WTC11 (cell line): ENCODE measurements around the gene TLCD3B. TPM values are rescaled to one million over a fixed set of nuclear protein-coding genes. Genes with fewer than 3 reads are reported as not detected.

Experiments
- ATAC-seq: fragments of 200-7000 bp; cut with Tn5 transposase; 2 replicates; pipeline ENCODE4 v1.10.0; 2021; ENCODE audit warnings: mild to moderate bottlenecking, moderate library complexity
- CTCF ChIA-PET: fragments of 300-600 bp; sonication (Branson Sonifier 250); formaldehyde crosslinking; loops from one replicate; lab custom pipeline; 2021; ENCODE audit warnings: antibody characterized with exemption; lab: Charles Lee
- POLR2A ChIA-PET: fragments of 350-600 bp; sonication (Branson Sonifier 250); formaldehyde crosslinking; loops from one replicate; lab custom pipeline; 2021; ENCODE audit warnings: antibody characterized with exemption; lab: Charles Lee
- DNase-seq: peaks from one replicate; pipeline ENCODE4 v3.0.0; 2021; ENCODE audit warnings: low spot score
- H3K27ac Mint-ChIP-seq: 2 replicates; pipeline ENCODE4 v1.8.0; 2021; ENCODE audit warnings: mixed read lengths
- H3K27me3 Mint-ChIP-seq: 2 replicates; pipeline ENCODE4 v1.8.0; 2021; ENCODE audit warnings: low read depth, mild to moderate bottlenecking, moderate library complexity, mixed read lengths
- H3K36me3 Mint-ChIP-seq: 2 replicates; pipeline ENCODE4 v1.8.0; 2021; ENCODE audit warnings: mixed read lengths
- H3K4me1 Mint-ChIP-seq: 2 replicates; pipeline ENCODE4 v1.8.0; 2022; ENCODE audit warnings: mixed read lengths
- H3K4me3 Mint-ChIP-seq: 2 replicates; pipeline ENCODE4 v1.8.0; 2021; ENCODE audit warnings: mild to moderate bottlenecking, moderate library complexity, mixed read lengths
- H3K9me3 Mint-ChIP-seq: 2 replicates; pipeline ENCODE4 v1.8.0; 2021; ENCODE audit warnings: mixed read lengths
- ATF2 ChIP-seq: sonication (generic); formaldehyde crosslinking; IDR thresholded peaks from 2 replicates; pipeline ENCODE4 v1.8.1; 2022; ENCODE audit warnings: low read depth, missing genetic modification reagents, borderline replicate concordance
- CREM ChIP-seq: sonication (generic); formaldehyde crosslinking; IDR thresholded peaks from 2 replicates; pipeline ENCODE4 v1.8.1; 2022; ENCODE audit warnings: mild to moderate bottlenecking, missing genetic modification reagents, moderate library complexity
- EMX1 ChIP-seq: fragments of 250-450 bp; sonication (Bioruptor Pico); IDR thresholded peaks from 2 replicates; pipeline ENCODE4 v1.8.0; 2021; ENCODE audit warnings: mild to moderate bottlenecking
- HMGA2 ChIP-seq: fragments of 250-450 bp; sonication (Bioruptor Pico); IDR thresholded peaks from 2 replicates; pipeline ENCODE4 v1.4.0; 2021; ENCODE audit warnings: mild to moderate bottlenecking, moderate library complexity
- IRF1 ChIP-seq: sonication (generic); formaldehyde crosslinking; IDR thresholded peaks from 2 replicates; pipeline ENCODE4 v1.8.0; 2023; ENCODE audit warnings: missing genetic modification reagents
- KAT7 ChIP-seq: sonication (generic); formaldehyde crosslinking; IDR thresholded peaks from 2 replicates; pipeline ENCODE4 v1.8.1; 2023; ENCODE audit warnings: missing genetic modification reagents, mild to moderate bottlenecking, borderline replicate concordance
- MAX ChIP-seq: sonication (generic); formaldehyde crosslinking; IDR thresholded peaks from 2 replicates; pipeline ENCODE4 v1.8.0; 2022; ENCODE audit warnings: mild to moderate bottlenecking, missing genetic modification reagents
- MXD4 ChIP-seq: fragments of 250-450 bp; sonication (Bioruptor Pico); IDR thresholded peaks from 2 replicates; pipeline ENCODE4 v1.8.0; 2021; ENCODE audit warnings: mild to moderate bottlenecking, moderate library complexity, borderline replicate concordance
- NFATC4 ChIP-seq: fragments of 250-450 bp; sonication (Bioruptor Pico); IDR thresholded peaks from 2 replicates; pipeline ENCODE4 v1.9.0; 2021; ENCODE audit warnings: mild to moderate bottlenecking
- NR3C1 ChIP-seq: sonication (generic); formaldehyde crosslinking; conservative IDR thresholded peaks from 2 replicates; pipeline ENCODE4 v1.8.1; 2023; ENCODE audit warnings: low read depth, mild to moderate bottlenecking, missing genetic modification reagents
- OVOL2 ChIP-seq: fragments of 250-450 bp; sonication (Bioruptor Pico); IDR thresholded peaks from 2 replicates; pipeline ENCODE4 v1.9.0; 2021; ENCODE audit warnings: mild to moderate bottlenecking, borderline replicate concordance
- TCF7 ChIP-seq: sonication (generic); formaldehyde crosslinking; IDR thresholded peaks from 2 replicates; pipeline ENCODE4 v1.8.0; 2022; ENCODE audit warnings: mild to moderate bottlenecking, low read depth, missing genetic modification reagents, moderate library complexity
- ZNF219 ChIP-seq: sonication (generic); formaldehyde crosslinking; IDR thresholded peaks from 2 replicates; pipeline ENCODE4 v1.8.0; 2023; ENCODE audit warnings: missing genetic modification reagents, mild to moderate bottlenecking, borderline replicate concordance
- ZNF232 ChIP-seq: sonication (generic); formaldehyde crosslinking; IDR thresholded peaks from 2 replicates; pipeline ENCODE4 v1.8.0; 2022; ENCODE audit warnings: mild to moderate bottlenecking, missing genetic modification reagents
- ZNF396 ChIP-seq: fragments of 250-450 bp; sonication (Bioruptor Pico); IDR thresholded peaks from 2 replicates; pipeline ENCODE4 v1.8.0; 2021; ENCODE audit warnings: mild to moderate bottlenecking, moderate library complexity, borderline replicate concordance
- ZNF416 ChIP-seq: fragments of 250-450 bp; sonication (Bioruptor Pico); IDR thresholded peaks from 2 replicates; pipeline ENCODE4 v1.9.0; 2021; ENCODE audit warnings: mild to moderate bottlenecking, inconsistent platforms
- total RNA-seq: library from RNA; stranded (reverse); gene quantifications from 3 replicates; pipeline ENCODE4 v1.2.3, GENCODE V29; 2021
- TF ChIP-seq, protein P1 (sequence below): sonication (generic); formaldehyde crosslinking; IDR thresholded peaks from 2 replicates; pipeline ENCODE4 v1.8.0; 2022; ENCODE audit warnings: mild to moderate bottlenecking, missing genetic modification reagents
- TF ChIP-seq, protein P2 (sequence below): sonication (generic); formaldehyde crosslinking; IDR thresholded peaks from 2 replicates; pipeline ENCODE4 v1.8.1; 2023; ENCODE audit warnings: mild to moderate bottlenecking, missing genetic modification reagents, borderline replicate concordance
- TF ChIP-seq, protein P3 (sequence below): fragments of 250-450 bp; sonication (Bioruptor Pico); IDR thresholded peaks from 2 replicates; pipeline ENCODE4 v2.1.2; 2022; ENCODE audit warnings: mild to moderate bottlenecking, moderate library complexity

Gene TLCD3B
- total RNA-seq, 1 experiment from 2014 or later, result 28.1 TPM

- H3K4me3 Mint-ChIP-seq, result no peak overlapping the region
- H3K9me3 Mint-ChIP-seq, result no peaks in the 10 kb centered on the region
- H3K36me3 Mint-ChIP-seq, result peaks cover 21% of the 10 kb centered on the region
- no peak overlapping the region for H3K27ac Mint-ChIP-seq
- CTCF ChIA-PET, result interaction anchor here (1.0 to 2.2 kb wide), 3 partner anchors 9 to 40 kb away, joined by 4 to 9 read pairs (median 4); partner anchors contain the start of genes TAOK2 and TLCD3B
- DNase-seq (no peak), ATAC-seq (no peak)
- TF ChIP-seq ZNF232 (CRISPR knock-in tag) (no peak), OVOL2 (CRISPR knock-in tag) (no peak), KAT7 (CRISPR knock-in tag) (no peak), ATF2 (CRISPR knock-in tag) (no peak), EMX1 (no peak), ZNF416 (CRISPR knock-in tag) (no peak), ZNF396 (CRISPR knock-in tag) (no peak), NR3C1 (no peak), TCF7 (CRISPR knock-in tag) (no peak)
- TF ChIP-seq, protein P1, sequence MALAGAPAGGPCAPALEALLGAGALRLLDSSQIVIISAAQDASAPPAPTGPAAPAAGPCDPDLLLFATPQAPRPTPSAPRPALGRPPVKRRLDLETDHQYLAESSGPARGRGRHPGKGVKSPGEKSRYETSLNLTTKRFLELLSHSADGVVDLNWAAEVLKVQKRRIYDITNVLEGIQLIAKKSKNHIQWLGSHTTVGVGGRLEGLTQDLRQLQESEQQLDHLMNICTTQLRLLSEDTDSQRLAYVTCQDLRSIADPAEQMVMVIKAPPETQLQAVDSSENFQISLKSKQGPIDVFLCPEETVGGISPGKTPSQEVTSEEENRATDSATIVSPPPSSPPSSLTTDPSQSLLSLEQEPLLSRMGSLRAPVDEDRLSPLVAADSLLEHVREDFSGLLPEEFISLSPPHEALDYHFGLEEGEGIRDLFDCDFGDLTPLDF, result no peak
- H3K4me1 Mint-ChIP-seq, result peaks cover 7% of the 10 kb centered on the region; the same call in 1 of the 2 replicates
- no peaks in the 10 kb centered on the region for H3K27me3 Mint-ChIP-seq
- POLR2A ChIA-PET, result no interaction called here
These were observed 39.5 kb downstream of the TLCD3B start for GRCh38 chr16:29991571-29991904.

DNA sequence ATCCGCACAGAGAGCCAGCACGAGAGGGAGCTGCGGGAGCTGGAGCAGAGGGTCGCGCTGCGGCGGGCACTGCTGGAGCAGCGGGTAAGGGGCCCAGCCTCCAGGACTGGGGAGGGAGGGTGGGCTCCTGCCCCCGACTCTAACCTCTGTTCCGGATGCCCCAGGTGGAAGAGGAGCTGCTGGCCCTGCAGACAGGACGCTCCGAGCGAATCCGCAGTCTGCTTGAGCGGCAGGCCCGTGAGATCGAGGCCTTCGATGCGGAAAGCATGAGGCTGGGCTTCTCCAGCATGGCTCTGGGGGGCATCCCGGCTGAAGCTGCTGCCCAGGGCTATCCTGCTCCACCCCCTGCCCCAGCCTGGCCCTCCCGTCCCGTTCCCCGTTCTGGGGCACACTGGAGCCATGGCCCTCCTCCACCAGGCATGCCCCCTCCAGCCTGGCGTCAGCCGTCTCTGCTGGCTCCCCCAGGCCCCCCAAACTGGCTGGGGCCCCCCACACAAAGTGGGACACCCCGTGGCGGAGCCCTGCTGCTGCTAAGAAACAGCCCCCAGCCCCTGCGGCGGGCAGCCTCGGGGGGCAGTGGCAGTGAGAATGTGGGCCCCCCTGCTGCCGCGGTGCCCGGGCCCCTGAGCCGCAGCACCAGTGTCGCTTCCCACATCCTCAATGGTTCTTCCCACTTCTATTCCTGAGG, 40.0 kb downstream of the TLCD3B start:
- peaks cover 26% of the 10 kb centered on the region for H3K36me3 Mint-ChIP-seq
- no peaks in the 10 kb centered on the region for H3K9me3 Mint-ChIP-seq
- POLR2A ChIA-PET, result interaction anchor here (0.7 kb wide), 1 partner anchor 15 kb away, joined by 3 read pairs; no protein-coding TSS in a partner anchor
- DNase-seq, result no peak
- no peak overlapping the region for H3K27ac Mint-ChIP-seq
- CTCF ChIA-PET, result interaction anchor here (1.0 to 2.2 kb wide), 3 partner anchors 10 to 40 kb away, joined by 4 to 9 read pairs (median 4); partner anchors contain the start of genes TAOK2 and TLCD3B
- peaks cover 7% of the 10 kb centered on the region; the same call in 1 of the 2 replicates for H3K4me1 Mint-ChIP-seq
- no peak for ATAC-seq
- TF ChIP-seq ZNF219 (CRISPR knock-in tag), result no peak
- no peak overlapping the region for H3K4me3 Mint-ChIP-seq
- no peaks in the 10 kb centered on the region for H3K27me3 Mint-ChIP-seq

DNA sequence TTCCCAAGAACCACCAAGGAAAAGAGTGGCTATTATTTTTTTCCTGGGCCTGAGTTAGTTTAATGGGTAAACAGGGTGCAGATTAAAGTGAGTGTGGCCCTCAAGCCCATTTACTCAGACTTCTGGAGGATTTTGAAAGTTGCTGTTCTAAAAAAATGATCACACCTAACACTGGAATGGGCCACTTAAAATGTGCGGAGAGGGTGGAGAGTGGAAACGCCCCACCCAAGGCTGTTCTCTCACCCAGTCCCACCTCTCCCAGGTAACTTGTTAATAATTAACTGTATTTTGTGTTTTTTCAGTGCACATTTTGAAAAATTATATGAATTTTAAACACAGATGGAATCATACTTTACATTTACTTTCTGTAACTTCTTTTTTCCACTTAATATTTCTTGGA, 41.0 kb downstream of the TLCD3B start:
- no peak overlapping the region for H3K4me3 Mint-ChIP-seq
- H3K27ac Mint-ChIP-seq, result no peak overlapping the region
- POLR2A ChIA-PET, result interaction anchor here (0.7 kb wide), 1 partner anchor 14 kb away, joined by 3 read pairs; no protein-coding TSS in a partner anchor
- no peak for ATAC-seq
- no peaks in the 10 kb centered on the region for H3K9me3 Mint-ChIP-seq
- peaks cover 7% of the 10 kb centered on the region; the same call in 1 of the 2 replicates for H3K4me1 Mint-ChIP-seq
- CTCF ChIA-PET, result interaction anchor here (1.7 to 2.2 kb wide), 2 partner anchors 11 to 42 kb away, joined by 9 read pairs; no protein-coding TSS in a partner anchor
- H3K36me3 Mint-ChIP-seq, result peaks cover 33% of the 10 kb centered on the region
- H3K27me3 Mint-ChIP-seq, result no peaks in the 10 kb centered on the region
- no peak for DNase-seq
- TF ChIP-seq, protein P2, sequence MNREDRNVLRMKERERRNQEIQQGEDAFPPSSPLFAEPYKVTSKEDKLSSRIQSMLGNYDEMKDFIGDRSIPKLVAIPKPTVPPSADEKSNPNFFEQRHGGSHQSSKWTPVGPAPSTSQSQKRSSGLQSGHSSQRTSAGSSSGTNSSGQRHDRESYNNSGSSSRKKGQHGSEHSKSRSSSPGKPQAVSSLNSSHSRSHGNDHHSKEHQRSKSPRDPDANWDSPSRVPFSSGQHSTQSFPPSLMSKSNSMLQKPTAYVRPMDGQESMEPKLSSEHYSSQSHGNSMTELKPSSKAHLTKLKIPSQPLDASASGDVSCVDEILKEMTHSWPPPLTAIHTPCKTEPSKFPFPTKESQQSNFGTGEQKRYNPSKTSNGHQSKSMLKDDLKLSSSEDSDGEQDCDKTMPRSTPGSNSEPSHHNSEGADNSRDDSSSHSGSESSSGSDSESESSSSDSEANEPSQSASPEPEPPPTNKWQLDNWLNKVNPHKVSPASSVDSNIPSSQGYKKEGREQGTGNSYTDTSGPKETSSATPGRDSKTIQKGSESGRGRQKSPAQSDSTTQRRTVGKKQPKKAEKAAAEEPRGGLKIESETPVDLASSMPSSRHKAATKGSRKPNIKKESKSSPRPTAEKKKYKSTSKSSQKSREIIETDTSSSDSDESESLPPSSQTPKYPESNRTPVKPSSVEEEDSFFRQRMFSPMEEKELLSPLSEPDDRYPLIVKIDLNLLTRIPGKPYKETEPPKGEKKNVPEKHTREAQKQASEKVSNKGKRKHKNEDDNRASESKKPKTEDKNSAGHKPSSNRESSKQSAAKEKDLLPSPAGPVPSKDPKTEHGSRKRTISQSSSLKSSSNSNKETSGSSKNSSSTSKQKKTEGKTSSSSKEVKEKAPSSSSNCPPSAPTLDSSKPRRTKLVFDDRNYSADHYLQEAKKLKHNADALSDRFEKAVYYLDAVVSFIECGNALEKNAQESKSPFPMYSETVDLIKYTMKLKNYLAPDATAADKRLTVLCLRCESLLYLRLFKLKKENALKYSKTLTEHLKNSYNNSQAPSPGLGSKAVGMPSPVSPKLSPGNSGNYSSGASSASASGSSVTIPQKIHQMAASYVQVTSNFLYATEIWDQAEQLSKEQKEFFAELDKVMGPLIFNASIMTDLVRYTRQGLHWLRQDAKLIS (CRISPR knock-in tag), result no peak
- TF ChIP-seq KAT7 (CRISPR knock-in tag) (no peak), ZNF232 (CRISPR knock-in tag) (no peak), CREM (CRISPR knock-in tag) (no peak), HMGA2 (CRISPR knock-in tag) (no peak), IRF1 (CRISPR knock-in tag) (no peak), MXD4 (CRISPR knock-in tag) (no peak), MAX (CRISPR knock-in tag) (no peak), ZNF396 (CRISPR knock-in tag) (no peak), NFATC4 (CRISPR knock-in tag) (no peak)
- TF ChIP-seq, protein P3, sequence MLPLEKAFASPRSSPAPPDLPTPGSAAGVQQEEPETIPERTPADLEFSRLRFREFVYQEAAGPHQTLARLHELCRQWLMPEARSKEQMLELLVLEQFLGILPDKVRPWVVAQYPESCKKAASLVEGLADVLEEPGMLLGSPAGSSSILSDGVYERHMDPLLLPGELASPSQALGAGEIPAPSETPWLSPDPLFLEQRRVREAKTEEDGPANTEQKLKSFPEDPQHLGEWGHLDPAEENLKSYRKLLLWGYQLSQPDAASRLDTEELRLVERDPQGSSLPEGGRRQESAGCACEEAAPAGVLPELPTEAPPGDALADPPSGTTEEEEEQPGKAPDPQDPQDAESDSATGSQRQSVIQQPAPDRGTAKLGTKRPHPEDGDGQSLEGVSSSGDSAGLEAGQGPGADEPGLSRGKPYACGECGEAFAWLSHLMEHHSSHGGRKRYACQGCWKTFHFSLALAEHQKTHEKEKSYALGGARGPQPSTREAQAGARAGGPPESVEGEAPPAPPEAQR (CRISPR knock-in tag), result no peak
- TF ChIP-seq, protein P1, result no peak
